ENCODE measurements around the gene DEFB114.
"Not testable (repeated sequence)": the region's sequence is repeated elsewhere in the genome, so short reads cannot be mapped to it uniquely, and the experiment has no call there.

DEFB114 gene, protein sequence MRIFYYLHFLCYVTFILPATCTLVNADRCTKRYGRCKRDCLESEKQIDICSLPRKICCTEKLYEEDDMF

GRCh38 chr6:49964064-49964463 lies at the start of gene DEFB114:
DEFB114 (minus strand) TSS chr6:49964164; CDS start chr6:49964105, 59 bp downstream.
- no peak for FAIRE-seq

GRCh38 chr6:50007819-50008218 lies 43.9 kb upstream of the DEFB114 start:
- FAIRE-seq, result no peak

GRCh38 chr6:50003139-50003538 lies 39.2 kb upstream of the DEFB114 start:
- no peak for FAIRE-seq

GRCh38 chr6:49995278-49995677 lies 31.3 kb upstream of the DEFB114 start:
- FAIRE-seq, result no peak

- no peak for FAIRE-seq
These were observed 24.9 kb upstream of the DEFB114 start for GRCh38 chr6:49988900-49989299.

DNA sequence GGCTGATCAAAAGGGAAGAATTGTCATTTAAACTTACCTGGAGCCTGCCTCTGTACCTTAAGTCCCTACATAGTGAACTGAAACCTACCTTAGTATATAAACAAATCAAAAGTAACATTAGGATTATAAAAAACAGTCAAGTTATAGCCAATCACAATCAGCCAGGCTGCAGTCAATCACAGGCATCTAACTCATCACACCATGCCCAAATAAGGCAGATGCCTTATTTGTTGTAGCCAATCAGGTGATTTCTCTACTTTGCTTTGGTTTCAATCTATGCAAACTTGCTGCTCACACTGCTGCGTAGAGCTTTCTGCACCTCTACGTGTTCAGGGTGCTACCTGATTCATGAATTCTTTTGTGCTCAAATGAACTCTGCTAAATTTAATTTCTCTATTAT lies 23.8 kb upstream of the DEFB114 start:
- FAIRE-seq, result no peak

GRCh38 chr6:49986551-49986950 lies 22.6 kb upstream of the DEFB114 start:
- FAIRE-seq, result no peak

DNA sequence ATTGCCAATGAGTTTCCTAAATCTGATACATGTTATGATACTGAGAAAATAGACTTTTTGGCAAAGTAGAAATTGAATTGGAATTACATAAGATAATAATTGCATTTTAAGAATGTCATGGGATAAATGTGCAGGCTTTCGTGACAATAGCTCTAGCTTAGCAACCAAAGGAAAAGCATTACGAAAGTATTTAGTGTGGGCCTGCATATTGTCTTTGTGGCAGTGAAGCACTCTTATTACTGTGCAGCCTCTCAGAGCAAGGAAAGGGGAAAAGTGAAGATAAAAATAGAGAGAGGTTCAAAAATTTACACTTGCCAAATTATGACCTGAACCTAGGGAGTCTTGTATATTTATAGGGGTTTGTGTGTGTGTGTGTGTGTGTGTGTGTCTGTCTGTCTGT lies 18.1 kb upstream of the DEFB114 start:
- no peak for FAIRE-seq

GRCh38 chr6:49980898-49981297 lies 16.9 kb upstream of the DEFB114 start:
- FAIRE-seq, result no peak

- no peak for FAIRE-seq
These were observed 15.6 kb upstream of the DEFB114 start for GRCh38 chr6:49979584-49979983.

DNA sequence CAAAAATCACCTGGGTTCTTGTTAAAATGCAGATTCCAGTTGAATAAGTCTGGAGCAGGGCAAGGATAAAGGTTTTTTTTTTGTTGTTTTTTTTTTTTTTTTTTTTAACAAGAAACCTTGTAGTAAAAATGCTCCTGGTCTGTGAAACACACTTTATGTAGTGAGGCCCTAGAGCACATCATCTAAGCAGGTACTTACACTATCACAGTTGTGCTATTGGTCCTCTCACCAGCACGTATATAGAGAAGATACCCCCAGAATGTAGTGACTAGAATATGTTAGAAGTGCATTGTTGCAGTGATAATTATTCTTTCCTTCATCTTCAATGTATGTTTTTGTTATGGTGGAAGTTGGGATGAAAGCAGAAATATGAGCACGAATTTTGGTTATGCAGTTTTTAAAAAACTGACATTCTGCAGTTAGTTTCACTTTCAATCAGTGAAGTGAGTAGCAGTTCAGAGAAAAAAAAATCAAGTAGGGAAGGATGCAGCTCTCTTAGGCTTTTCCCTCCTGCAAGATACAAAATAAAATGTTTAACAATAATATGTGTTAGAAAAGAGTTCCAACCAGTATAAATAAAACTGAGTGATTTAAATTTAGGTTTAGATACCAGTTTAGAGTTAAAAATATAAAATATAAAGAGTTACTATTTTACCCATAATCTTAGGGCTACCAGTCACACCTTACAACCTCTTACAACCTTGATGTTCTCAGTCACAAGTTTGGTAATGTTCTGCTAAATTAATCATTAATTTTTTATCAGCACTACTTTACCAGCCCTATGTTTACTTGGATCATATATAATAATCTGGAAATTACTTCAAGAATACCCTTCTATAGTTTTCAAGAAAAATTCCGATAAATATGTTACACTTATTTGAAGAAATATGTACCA lies 14.6 kb upstream of the DEFB114 start:
- FAIRE-seq, result no peak

GRCh38 chr6:49969605-49970004 lies 5.6 kb upstream of the DEFB114 start, which contains the start of gene DEFB113:
DEFB113 (minus strand) TSS chr6:49969625; CDS start chr6:49969625, 0 bp downstream.
- FAIRE-seq, result no peak

DNA sequence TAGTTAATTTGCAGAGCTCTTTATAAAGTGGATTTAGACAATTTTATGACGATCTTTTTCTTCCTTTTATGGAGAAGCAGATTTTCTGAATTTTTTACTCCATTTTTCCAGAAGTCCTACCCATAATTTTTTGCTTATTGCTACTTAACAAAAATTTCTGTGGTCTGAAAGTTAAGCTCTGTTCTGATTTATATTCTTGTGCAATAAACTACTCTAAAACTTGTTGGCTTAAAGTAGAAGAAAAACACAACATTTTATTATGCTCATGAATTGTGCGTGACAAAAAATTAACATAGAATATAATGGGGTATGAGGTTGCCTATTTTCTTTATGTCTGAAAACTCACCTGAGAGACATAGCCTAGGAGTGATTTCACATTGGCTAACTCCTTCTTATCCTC lies 2.9 kb upstream of the DEFB114 start:
- FAIRE-seq, result no peak

DNA sequence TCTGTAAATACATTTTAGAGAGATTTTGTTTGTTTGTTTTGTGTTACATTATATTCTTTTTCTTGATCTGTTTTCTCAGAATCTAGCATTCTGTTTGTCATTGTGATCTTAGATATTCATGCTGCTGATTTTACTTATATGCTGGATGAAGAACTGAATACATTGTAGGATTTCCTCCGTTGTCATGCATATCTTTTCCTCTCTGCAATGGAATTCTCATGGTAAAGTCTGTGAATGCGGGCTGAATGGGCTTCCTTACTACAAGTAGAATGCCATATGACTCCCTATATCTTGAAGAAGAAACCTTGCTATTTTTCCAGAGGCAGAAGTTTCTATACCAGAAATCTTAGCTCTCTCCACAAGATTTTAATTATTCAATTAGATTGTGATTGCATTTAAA lies 2.4 kb upstream of the DEFB114 start:
- no peak for FAIRE-seq

DNA sequence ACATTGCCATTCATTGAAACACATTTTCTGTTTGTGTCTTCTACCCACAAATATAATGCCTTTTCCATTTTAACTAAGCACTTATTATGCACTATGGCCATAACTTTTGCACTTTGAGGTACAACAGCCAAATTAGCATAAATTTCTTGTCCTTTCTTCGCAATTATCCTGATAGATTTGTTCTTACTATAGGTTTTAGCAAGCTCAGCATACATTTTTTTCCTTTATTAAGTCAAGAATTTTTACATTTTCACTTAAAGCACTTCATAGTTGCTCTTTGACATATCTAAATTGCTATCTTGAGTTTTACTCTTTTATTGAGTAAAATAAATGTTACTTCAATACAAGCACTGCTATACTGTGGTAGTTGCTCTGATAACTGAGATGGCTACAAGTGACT lies 5.8 kb downstream of the DEFB114 start:
- FAIRE-seq, result no peak

- no peak for FAIRE-seq
These were observed 8.1 kb downstream of the DEFB114 start for GRCh38 chr6:49955847-49956246.

DNA sequence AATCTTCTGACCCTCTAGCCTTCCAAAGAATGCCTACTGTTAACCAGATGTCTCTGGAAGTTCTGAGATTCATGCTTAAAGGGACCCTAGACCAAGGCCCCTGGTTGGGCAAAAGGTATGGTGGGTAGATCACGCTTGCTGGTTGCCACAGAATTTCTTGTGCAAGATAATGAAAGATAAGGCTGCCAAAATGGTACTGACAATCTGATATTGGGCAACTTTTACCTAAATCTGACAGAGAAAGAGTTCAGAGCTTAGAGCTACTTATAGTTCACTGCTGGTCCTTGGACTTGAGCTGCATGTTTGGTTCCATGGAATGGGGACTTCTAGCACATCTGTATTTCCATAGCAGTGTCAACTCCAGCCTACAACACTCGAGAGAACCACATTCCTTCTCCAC lies 12.0 kb downstream of the DEFB114 start:
- FAIRE-seq, result no peak

DNA sequence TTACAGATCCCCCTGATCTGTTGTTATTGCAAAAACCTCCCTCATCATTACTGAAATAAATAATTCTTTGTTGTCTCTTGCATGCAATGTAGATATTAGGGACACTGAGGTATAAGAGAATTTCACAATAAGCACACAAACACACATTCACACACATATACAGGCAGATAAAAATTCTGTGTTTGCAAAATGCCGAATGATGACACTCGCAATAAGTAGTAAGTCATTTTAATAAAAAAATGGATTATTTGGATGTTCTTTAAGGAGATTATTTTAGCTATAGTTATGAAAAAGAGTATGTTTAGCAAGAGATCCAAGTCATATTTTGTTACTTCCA lies 13.6 kb downstream of the DEFB114 start:
- no peak for FAIRE-seq

- no peak for FAIRE-seq
These were observed 14.9 kb downstream of the DEFB114 start for GRCh38 chr6:49949062-49949461.

GRCh38 chr6:49946835-49947234 lies 17.1 kb downstream of the DEFB114 start:
- FAIRE-seq, result no peak

- FAIRE-seq, result not testable (repeated sequence)
These were observed 19.9 kb downstream of the DEFB114 start for GRCh38 chr6:49944068-49944467.

GRCh38 chr6:49939993-49940498 lies 23.9 kb downstream of the DEFB114 start:
- FAIRE-seq, result no peak

GRCh38 chr6:49937811-49938210 lies 26.2 kb downstream of the DEFB114 start:
- FAIRE-seq, result no peak

GRCh38 chr6:49937017-49937416 lies 26.9 kb downstream of the DEFB114 start:
- FAIRE-seq, result no peak

DNA sequence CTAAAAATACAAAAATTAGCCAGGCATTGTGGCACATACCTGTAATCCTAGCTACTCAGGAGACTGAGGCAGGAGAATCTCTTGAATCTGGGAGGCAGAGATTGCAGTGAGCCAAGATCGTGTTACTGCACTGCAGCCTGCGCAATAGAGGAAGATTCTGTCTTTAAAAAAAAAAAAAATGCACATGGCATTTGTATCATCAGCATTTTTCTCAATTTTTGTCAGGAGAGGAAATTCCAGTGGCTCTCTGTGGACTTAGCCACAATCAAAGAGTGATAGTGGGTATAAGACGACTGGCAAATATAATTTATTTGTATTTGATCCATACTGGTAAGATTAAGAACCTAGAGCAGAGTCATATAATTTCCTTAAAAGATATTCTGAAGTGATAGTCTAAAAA lies 28.6 kb downstream of the DEFB114 start:
- no peak for FAIRE-seq
